GM21367 (cell line): Measurements from ENCODE around the gene TBX3.

ENCODE experiments used
- ATAC-seq: cut with Tn5 transposase; IDR thresholded peaks from one replicate; pipeline ENCODE4 v1.9.1; 2021; ENCODE audit not compliant: unreplicated experiment

TBX3 gene

GRCh38 chr12:114668886-114669288 is 15.1 kb downstream of the TBX3 start:
- no peak for ATAC-seq

GRCh38 chr12:114668151-114668885 is 15.7 kb downstream of the TBX3 start:
- ATAC-seq = no peak

GRCh38 chr12:114667669-114668150 is 16.3 kb downstream of the TBX3 start:
- no peak for ATAC-seq

- ATAC-seq = no peak
Observed at GRCh38 chr12:114666746-114667668, 17.0 kb downstream of the TBX3 start.

- ATAC-seq = no peak
Observed at GRCh38 chr12:114665411-114666260, 18.3 kb downstream of the TBX3 start.

- no peak for ATAC-seq
Observed at GRCh38 chr12:114664651-114665320, 19.2 kb downstream of the TBX3 start.

GRCh38 chr12:114662512-114663177 is 21.3 kb downstream of the TBX3 start:
- no peak for ATAC-seq

- no peak for ATAC-seq
Observed at GRCh38 chr12:114661245-114661644, 22.7 kb downstream of the TBX3 start.

- no peak for ATAC-seq
Observed at GRCh38 chr12:114659084-114659483, 24.9 kb downstream of the TBX3 start.

GRCh38 chr12:114658002-114658441 is 26.0 kb downstream of the TBX3 start:
- ATAC-seq = no peak

GRCh38 chr12:114657597-114657920 is 26.4 kb downstream of the TBX3 start:
- no peak for ATAC-seq

- no peak for ATAC-seq
Observed at GRCh38 chr12:114656906-114657596, 26.9 kb downstream of the TBX3 start.

- no peak for ATAC-seq
Observed at GRCh38 chr12:114655934-114656749, 27.8 kb downstream of the TBX3 start.

GRCh38 chr12:114649585-114649984 is 34.4 kb downstream of the TBX3 start:
- ATAC-seq = no peak

- no peak for ATAC-seq
Observed at GRCh38 chr12:114648711-114649110, 35.3 kb downstream of the TBX3 start.

- ATAC-seq = no peak
Observed at GRCh38 chr12:114638790-114639435, 45.1 kb downstream of the TBX3 start.

- no peak for ATAC-seq
Observed at GRCh38 chr12:114636723-114637480, 47.1 kb downstream of the TBX3 start.
